ENCODE data around the gene AKR1D1.

DNA sequence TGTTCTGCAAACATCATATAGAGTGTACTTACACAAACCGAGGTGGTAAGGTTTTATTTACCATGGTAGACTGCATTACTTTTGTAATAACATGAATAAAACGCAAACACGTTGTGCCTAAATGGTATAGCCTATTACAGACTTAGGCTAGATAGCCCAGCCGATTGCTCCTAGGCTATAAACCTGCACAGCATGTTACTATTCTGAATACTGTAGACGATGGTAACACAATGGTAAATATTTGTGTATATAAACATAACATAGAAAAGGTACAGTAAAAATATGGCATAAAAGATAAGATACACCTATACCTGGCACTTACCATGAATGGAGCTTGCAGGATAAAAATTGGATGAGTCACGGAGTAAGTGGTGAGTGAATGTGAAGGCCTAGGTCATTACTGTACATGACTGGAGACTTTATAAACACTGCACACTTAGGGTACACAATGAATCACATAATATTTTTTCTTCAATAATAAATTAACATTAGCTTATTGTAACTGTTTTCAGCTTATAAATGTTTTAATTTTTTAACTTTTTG is 16.3 kb downstream of the AKR1D1 start:
- TF ChIP-seq, protein P1, sequence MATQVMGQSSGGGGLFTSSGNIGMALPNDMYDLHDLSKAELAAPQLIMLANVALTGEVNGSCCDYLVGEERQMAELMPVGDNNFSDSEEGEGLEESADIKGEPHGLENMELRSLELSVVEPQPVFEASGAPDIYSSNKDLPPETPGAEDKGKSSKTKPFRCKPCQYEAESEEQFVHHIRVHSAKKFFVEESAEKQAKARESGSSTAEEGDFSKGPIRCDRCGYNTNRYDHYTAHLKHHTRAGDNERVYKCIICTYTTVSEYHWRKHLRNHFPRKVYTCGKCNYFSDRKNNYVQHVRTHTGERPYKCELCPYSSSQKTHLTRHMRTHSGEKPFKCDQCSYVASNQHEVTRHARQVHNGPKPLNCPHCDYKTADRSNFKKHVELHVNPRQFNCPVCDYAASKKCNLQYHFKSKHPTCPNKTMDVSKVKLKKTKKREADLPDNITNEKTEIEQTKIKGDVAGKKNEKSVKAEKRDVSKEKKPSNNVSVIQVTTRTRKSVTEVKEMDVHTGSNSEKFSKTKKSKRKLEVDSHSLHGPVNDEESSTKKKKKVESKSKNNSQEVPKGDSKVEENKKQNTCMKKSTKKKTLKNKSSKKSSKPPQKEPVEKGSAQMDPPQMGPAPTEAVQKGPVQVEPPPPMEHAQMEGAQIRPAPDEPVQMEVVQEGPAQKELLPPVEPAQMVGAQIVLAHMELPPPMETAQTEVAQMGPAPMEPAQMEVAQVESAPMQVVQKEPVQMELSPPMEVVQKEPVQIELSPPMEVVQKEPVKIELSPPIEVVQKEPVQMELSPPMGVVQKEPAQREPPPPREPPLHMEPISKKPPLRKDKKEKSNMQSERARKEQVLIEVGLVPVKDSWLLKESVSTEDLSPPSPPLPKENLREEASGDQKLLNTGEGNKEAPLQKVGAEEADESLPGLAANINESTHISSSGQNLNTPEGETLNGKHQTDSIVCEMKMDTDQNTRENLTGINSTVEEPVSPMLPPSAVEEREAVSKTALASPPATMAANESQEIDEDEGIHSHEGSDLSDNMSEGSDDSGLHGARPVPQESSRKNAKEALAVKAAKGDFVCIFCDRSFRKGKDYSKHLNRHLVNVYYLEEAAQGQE (IDR thresholded peaks at IDR 0.05; ENCODE audit: borderline replicate concordance), result no peak
- TF ChIP-seq RAD21 (conservative IDR thresholded peaks at IDR 0.05) (no peak), EZH2 (IDR thresholded peaks at IDR 0.05; ENCODE audit: borderline replicate concordance, insufficient read depth, low read length, poor library complexity, severe bottlenecking) (no peak), MXI1 (conservative IDR thresholded peaks at IDR 0.05; ENCODE audit: poor library complexity, severe bottlenecking) (no peak), EP300 (conservative IDR thresholded peaks at IDR 0.05; ENCODE audit: poor library complexity, severe bottlenecking) (no peak), POLR2AphosphoS5 (IDR thresholded peaks at IDR 0.05) (no peak), SMC3 (conservative IDR thresholded peaks at IDR 0.05; ENCODE audit: poor library complexity) (no peak)
- TF ChIP-seq, protein P2, sequence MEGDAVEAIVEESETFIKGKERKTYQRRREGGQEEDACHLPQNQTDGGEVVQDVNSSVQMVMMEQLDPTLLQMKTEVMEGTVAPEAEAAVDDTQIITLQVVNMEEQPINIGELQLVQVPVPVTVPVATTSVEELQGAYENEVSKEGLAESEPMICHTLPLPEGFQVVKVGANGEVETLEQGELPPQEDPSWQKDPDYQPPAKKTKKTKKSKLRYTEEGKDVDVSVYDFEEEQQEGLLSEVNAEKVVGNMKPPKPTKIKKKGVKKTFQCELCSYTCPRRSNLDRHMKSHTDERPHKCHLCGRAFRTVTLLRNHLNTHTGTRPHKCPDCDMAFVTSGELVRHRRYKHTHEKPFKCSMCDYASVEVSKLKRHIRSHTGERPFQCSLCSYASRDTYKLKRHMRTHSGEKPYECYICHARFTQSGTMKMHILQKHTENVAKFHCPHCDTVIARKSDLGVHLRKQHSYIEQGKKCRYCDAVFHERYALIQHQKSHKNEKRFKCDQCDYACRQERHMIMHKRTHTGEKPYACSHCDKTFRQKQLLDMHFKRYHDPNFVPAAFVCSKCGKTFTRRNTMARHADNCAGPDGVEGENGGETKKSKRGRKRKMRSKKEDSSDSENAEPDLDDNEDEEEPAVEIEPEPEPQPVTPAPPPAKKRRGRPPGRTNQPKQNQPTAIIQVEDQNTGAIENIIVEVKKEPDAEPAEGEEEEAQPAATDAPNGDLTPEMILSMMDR (IDR thresholded peaks at IDR 0.05; ENCODE audit: poor library complexity, severe bottlenecking), result no peak
